AG10803 (cell line): ENCODE results near the gene TFPI.

Experiments used
- DNase-seq: peaks from one replicate; pipeline ENCODE4 v3.0.0; 2010; ENCODE audit warnings: low read depth
- H3K4me3 ChIP-seq: 2 replicates; pipeline ENCODE4 v1.5.1; 2011; ENCODE audit warnings: mild to moderate bottlenecking, low read length, control low read depth
- TF ChIP-seq, protein P1 (sequence below): conservative IDR thresholded peaks from 2 replicates; pipeline ENCODE4 v1.5.1; 2011; ENCODE audit warnings: mild to moderate bottlenecking, low read length, control low read depth, inconsistent platforms

TFPI gene

DNA sequence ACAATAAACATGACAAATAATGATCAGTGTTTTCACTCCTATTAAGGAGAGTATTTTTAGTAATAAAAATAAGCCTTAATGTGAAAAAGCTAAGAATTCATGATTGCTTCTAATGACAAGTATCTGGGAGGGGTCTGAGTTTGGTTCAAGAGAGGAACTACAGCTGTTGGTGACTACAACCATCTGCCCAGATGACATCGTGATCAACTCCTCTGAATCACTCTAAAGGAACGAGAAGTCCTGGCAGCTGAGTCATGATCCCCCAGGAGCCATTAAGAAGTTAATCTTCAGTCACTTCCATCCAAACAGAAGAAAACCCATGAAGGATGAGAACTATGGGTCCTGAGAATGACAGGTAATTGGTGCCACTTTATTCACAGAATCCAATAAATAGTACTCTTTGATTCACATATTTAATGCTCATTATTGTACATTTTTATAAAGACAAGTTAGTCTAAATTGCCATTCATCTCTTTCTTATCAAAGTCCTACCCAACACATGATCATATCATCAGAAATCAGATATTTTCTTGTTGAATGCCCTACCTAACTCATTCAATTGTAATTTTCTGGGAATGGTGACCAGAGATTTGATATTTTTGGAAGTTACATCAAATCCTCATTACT lies 6.8 kb downstream of the TFPI start:
- no peak overlapping the region for H3K4me3 ChIP-seq
- TF ChIP-seq, protein P1, sequence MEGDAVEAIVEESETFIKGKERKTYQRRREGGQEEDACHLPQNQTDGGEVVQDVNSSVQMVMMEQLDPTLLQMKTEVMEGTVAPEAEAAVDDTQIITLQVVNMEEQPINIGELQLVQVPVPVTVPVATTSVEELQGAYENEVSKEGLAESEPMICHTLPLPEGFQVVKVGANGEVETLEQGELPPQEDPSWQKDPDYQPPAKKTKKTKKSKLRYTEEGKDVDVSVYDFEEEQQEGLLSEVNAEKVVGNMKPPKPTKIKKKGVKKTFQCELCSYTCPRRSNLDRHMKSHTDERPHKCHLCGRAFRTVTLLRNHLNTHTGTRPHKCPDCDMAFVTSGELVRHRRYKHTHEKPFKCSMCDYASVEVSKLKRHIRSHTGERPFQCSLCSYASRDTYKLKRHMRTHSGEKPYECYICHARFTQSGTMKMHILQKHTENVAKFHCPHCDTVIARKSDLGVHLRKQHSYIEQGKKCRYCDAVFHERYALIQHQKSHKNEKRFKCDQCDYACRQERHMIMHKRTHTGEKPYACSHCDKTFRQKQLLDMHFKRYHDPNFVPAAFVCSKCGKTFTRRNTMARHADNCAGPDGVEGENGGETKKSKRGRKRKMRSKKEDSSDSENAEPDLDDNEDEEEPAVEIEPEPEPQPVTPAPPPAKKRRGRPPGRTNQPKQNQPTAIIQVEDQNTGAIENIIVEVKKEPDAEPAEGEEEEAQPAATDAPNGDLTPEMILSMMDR, result no peak
- DNase-seq, result peak; percentile 92

DNA sequence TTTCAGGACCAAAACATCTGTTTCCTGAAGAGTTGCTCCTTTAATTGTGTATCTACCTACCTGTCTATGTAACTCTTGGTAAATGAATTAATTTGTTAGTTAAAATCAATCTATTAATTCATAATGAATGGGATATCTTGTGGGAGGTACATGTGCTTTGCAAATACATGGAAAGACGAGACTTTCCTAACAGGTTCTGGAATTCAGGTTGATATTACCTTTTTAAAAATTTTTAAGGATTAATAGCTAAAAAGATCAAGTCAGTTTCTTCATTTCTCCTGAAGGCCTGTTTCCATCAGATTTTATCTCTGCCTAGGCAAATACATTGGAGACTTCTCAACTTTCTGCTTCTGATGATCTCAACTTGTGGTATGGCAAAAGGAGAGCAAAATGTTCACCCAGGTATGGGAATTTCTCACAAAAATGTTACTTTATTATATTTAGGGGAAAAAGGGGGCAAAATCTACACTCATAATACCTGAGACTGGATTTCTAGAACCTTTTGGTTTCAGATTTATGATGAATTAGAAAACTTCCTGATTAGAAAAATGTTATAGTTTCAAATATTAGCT lies 7.4 kb downstream of the TFPI start:
- TF ChIP-seq, protein P1, result no peak
- DNase-seq, result no peak
- no peak overlapping the region for H3K4me3 ChIP-seq

DNA sequence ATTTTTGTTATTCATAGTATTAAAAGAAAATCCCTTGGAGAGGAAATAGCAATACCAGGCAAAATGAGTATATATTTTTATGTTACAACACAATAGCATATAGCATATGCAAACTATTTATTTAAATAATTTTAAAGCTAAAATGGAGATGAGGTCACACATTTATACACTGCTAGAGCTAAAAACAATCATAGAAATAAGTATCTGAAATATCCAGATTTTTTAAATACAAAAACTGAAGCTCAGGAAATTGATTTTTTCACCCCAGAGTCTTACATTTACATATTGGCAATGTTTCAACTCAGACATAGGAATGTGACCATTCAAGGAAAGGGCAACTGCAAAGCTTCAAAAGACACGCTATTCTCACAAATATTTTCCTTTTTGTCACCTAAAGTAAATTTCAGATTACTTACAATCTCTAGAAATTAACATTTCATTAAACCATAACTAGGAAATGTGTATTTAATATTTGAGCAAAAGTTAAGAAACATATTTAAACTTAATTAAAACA lies 8.9 kb downstream of the TFPI start:
- TF ChIP-seq, protein P1, result no peak
- H3K4me3 ChIP-seq, result no peak overlapping the region
- DNase-seq, result no peak

DNA sequence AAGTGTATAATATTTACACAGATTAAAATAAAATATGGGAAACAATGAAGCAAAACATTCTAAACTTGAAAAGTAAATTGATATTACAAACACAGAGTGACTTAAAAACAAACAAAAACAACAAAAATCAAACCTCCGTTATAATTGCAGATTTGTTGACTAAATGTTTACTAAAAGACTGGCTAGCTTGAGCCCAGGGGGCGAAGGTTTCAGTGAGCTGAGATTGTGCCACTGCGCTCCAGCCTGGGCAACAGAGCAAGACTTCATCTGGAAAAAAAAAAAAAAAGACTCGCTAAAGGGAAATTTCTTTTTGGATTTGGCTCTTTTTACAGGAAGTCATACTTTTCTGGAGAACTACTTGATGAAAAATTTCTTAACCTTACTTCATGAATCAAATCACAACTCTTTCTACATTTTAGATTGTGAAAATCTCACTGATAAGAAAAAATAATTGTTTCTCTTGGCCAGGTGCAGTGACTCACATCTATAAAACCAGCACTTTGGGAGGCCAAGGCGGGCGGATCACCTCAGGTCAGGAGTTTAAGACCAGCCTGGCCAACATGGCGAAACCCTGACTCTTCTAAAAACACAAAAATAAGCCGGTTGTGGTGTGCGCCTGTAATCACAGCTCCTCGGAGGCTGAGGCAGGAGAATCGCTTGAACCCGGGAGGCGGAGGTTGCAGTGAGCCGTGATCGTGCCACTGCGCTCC lies 9.7 kb downstream of the TFPI start:
- DNase-seq, result no peak

DNA sequence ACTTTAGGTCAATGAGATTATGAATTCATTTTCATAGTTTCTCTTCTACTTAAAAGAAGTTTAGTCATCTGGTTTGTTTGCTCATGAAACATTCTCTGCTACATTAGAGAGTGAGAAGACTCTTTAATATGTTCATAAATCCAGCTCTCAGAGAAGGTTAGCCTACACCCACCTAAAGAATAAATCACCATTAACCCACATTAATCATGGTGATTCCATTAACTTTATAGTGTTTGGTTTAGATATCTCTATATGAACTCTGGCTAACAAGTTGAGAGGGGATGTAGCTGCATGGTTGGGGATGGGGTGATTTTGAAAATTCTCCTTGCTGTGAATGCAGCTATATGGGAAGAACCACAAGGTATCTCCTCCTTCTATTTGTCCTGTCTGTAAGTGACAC lies 10.7 kb downstream of the TFPI start:
- no peak overlapping the region for H3K4me3 ChIP-seq
- TF ChIP-seq, protein P1, result no peak
- no peak for DNase-seq

More for the DNA sequence above, 9.7 kb downstream of the TFPI start:
- TF ChIP-seq, protein P1, result no peak
- H3K4me3 ChIP-seq, result no peak overlapping the region

DNA sequence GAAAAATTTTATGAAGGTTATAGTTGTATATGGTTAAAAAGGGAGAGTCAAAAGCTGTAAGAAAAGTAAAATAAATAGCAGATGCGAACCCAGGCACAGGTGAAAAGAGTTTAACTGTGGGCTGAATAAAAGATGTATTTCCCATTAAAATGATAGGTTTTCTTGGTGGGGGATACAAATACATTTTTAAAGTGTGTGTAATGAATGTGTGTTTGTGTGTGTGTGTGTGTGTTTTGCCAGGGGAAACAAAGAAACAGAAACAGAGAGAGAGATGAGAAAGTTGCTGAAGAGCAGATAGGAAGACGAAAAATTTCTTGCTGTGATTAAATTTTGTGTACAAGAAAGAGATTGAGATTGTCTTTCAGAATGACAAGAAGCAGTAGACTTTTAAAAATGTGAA lies 12.1 kb downstream of the TFPI start:
- TF ChIP-seq, protein P1, result no peak
- peak; percentile 41 for DNase-seq
- H3K4me3 ChIP-seq, result no peak overlapping the region
